ENCODE results near the gene METTL1. TPM values are rescaled to one million over a fixed set of nuclear protein-coding genes. Genes with fewer than 3 reads are reported as not detected.

Gene METTL1
- total and polyA plus RNA-seq, 2 donors (not counting 1 experiment from before 2014, with no cell fraction given), result 9.1 to 9.2 TPM

GRCh38 chr12:57754411-57755193 lies 17.3 kb downstream of the METTL1 start, which contains the start of gene MARCHF9:
MARCHF9 (plus strand) TSS chr12:57755103; CDS start chr12:57755529, 426 bp downstream.
- Histone ChIP-seq H3K79me2 (ENCODE audit: control insufficient read depth, insufficient read depth, low read length) (peaks cover 43% of the 10 kb centered on the region), H3K4me2 (replicated peaks; ENCODE audit: low read depth, low read length, poor library complexity, severe bottlenecking) (peak within 1 kb of the TSS; percentile 90), H3K4me3 (ENCODE audit: control extremely low read depth in 1 of 5, extremely low read depth in 1 of 5, insufficient read depth in 1 of 5, low read depth in 2 of 5, low read length in 4 of 5) (peak within 1 kb of the TSS; percentile 67 to 87 (median 85)), H2AFZ (ENCODE audit: insufficient read depth, low read depth, low read length, poor library complexity, severe bottlenecking) (peak within 1 kb of the TSS; percentile 55), H3K27ac (ENCODE audit: low read length in 2 of 2) (peak within 1 kb of the TSS; percentile 90 to 98), H3K9me3 (ENCODE audit: control extremely low read depth in 1 of 3, control insufficient read depth in 2 of 3, insufficient read depth in 1 of 3, low read length in 2 of 3) (no peaks in the 10 kb centered on the region), H3K9ac (ENCODE audit: low read length) (peak within 1 kb of the TSS; percentile 80), H3K36me3 (replicated peaks in 1 of 2; ENCODE audit: control extremely low read depth in 1 of 2, control insufficient read depth in 1 of 2, extremely low read depth in 1 of 2, insufficient read depth in 2 of 2, low read length in 1 of 2) (peaks cover 1 to 36% of the 10 kb centered on the region in 2 experiments), H3K27me3 (replicated peaks in 1 of 4; ENCODE audit: control extremely low read depth in 1 of 4, control insufficient read depth in 3 of 4, insufficient read depth in 4 of 4, low read length in 3 of 4) (no peaks in the 10 kb centered on the region), H4K20me1 (ENCODE audit: control insufficient read depth, insufficient read depth, low read length, poor library complexity, severe bottlenecking) (peaks cover 36% of the 10 kb centered on the region), H3K4me1 (ENCODE audit: control insufficient read depth in 2 of 2, insufficient read depth in 2 of 2, low read length in 2 of 2) (peaks cover 41 to 64% of the 10 kb centered on the region in 2 donors)
- ChIA-PET POLR2A (interaction anchor here (0.6 to 1.0 kb wide), 2 partner anchors 10 to 92 kb away, joined by 3 to 4 read pairs; partner anchors contain the start of genes CTDSP2 and TSPAN31), CTCF (interaction anchor here (1.2 to 2.6 kb wide), 4 partner anchors 18 to 150 kb away, joined by 5 to 31 read pairs (median 6); partner anchors contain the start of genes EEF1AKMT3, METTL1 and TSFM)
- Mint-ChIP-seq H3K4me3 (peak within 1 kb of the TSS; percentile 96), H3K27me3 (no peaks in the 10 kb centered on the region), H3K9me3 (ENCODE audit: insufficient read depth) (no peaks in the 10 kb centered on the region), H3K4me1 (peaks cover 67% of the 10 kb centered on the region), H3K27ac (peak within 1 kb of the TSS; percentile 95)
- under 1% methylated on average over 24 of the region's 41 CpGs for WGBS (ENCODE audit: insufficient coverage)
- TF ChIP-seq EZH2 (IDR thresholded peaks at IDR 0.05; ENCODE audit: borderline replicate concordance, insufficient read depth, low read depth, low read length, poor library complexity, severe bottlenecking), result no peak
- TF ChIP-seq, protein P1, sequence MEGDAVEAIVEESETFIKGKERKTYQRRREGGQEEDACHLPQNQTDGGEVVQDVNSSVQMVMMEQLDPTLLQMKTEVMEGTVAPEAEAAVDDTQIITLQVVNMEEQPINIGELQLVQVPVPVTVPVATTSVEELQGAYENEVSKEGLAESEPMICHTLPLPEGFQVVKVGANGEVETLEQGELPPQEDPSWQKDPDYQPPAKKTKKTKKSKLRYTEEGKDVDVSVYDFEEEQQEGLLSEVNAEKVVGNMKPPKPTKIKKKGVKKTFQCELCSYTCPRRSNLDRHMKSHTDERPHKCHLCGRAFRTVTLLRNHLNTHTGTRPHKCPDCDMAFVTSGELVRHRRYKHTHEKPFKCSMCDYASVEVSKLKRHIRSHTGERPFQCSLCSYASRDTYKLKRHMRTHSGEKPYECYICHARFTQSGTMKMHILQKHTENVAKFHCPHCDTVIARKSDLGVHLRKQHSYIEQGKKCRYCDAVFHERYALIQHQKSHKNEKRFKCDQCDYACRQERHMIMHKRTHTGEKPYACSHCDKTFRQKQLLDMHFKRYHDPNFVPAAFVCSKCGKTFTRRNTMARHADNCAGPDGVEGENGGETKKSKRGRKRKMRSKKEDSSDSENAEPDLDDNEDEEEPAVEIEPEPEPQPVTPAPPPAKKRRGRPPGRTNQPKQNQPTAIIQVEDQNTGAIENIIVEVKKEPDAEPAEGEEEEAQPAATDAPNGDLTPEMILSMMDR (IDR thresholded peaks at IDR 0.05), result no peak
- DNase-seq (peak; percentile 88), ATAC-seq (ENCODE audit: low read depth) (peak; percentile 42)
- intact Hi-C loops (cut with micrococcal nuclease), result loop anchor here (5.0 to 10.0 kb wide), 7 partner anchors 78 to 1637 kb away; partner anchors contain the start of genes CTDSP2, GLI1, INHBE and MARS1
